Aorta (tissue), 5 donors: Measurements from ENCODE around the gene PMM2. TPM values are rescaled to one million over a fixed set of nuclear protein-coding genes. Genes with fewer than 3 reads are reported as not detected.

Experiments
- ATAC-seq: fragments of 200-7000 bp; cut with Tn5 transposase; one replicate; pipeline ENCODE4 v1.9.1; 2022; ENCODE audit warnings: moderate library complexity; ENCODE audit not compliant: low FRiP score
- DNase-seq, 2 donors: peaks; one replicate each; pipeline ENCODE4 v3.0.0-alpha.2; 2020
- H3K27ac ChIP-seq, 2 donors: one replicate each; pipeline ENCODE4 v1.5.1; 2013; ENCODE audit warnings: low read length in 2 of 2, mild to moderate bottlenecking in 2 of 2, moderate library complexity in 2 of 2, control low read depth in 1 of 2, inconsistent platforms in 1 of 2, low read depth in 1 of 2
- H3K27me3 ChIP-seq, 2 donors: one replicate each; pipeline ENCODE4 v1.6.1; 2013; ENCODE audit warnings: control low read depth in 1 of 2, low read length in 1 of 2, mild to moderate bottlenecking in 1 of 2, moderate library complexity in 1 of 2; ENCODE audit not compliant: insufficient read depth in 2 of 2, control insufficient read depth in 1 of 2
- H3K36me3 ChIP-seq, 2 donors: one replicate each; pipeline ENCODE4 v1.6.1; 2013; ENCODE audit warnings: control low read depth in 1 of 2, low read length in 1 of 2, mild to moderate bottlenecking in 1 of 2; ENCODE audit not compliant: insufficient read depth in 2 of 2, control insufficient read depth in 1 of 2
- H3K4me1 ChIP-seq, 2 donors: one replicate each; pipeline ENCODE4 v1.6.1; 2013; ENCODE audit warnings: low read length in 2 of 2, control low read depth in 1 of 2, mild to moderate bottlenecking in 1 of 2, moderate library complexity in 1 of 2; ENCODE audit not compliant: insufficient read depth in 2 of 2, control insufficient read depth in 1 of 2
- H3K4me3 ChIP-seq, 2 donors: one replicate each; pipeline ENCODE4 v1.5.1; 2013; ENCODE audit warnings: low read length in 2 of 2, control low read depth in 1 of 2, mild to moderate bottlenecking in 1 of 2
- H3K9me3 ChIP-seq: one replicate; pipeline ENCODE4 v1.6.1; 2013; ENCODE audit warnings: mild to moderate bottlenecking, low read length; ENCODE audit not compliant: control insufficient read depth
- WGBS, 2 donors: extraction: QIAGEN DNeasy Blood & Tissue Kit; methylation state at CpG; one replicate each; pipeline ENCODE4 v1.1.7; 2013; 5-methylcytosine and 5-hydroxymethylcytosine counted together
- intact Hi-C, 2 donors: fragments of 100-400 bp; cut with DNase I; formaldehyde crosslinking; loops; one replicate each; pipeline versions ENCODE4 v1.14.2 to v1.15.0; 2022
- polyA plus RNA-seq, 2 donors: library from polyadenylated mRNA; stranded (reverse); fragments of 200-250 nt; gene quantifications; one replicate each; pipeline ENCODE4 v1.2.3, GENCODE V29; 2013
- total RNA-seq, 2 donors: library from RNA; stranded (reverse); fragmentation: NEBNext Ultra II Directional; extraction: Animal tissue kit (Norgen Biotek cat#: 25700); gene quantifications; one replicate each; pipeline ENCODE4 v1.2.1, GENCODE V29; 2021
- donor health status: healthy with polysubstance abuse.
- donor health status: Bipolar disorder and iron deficiency.
- donor health status: DM: no; HTN: no; CAD: no.
- donor health status: DM: no; HTN: no; CAD: no.
- donor health status: DM: yes; HTN: yes; CAD: no.

PMM2 gene
- total and polyA plus RNA-seq, 4 donors: 7.8 to 48.4 (median 31.7) TPM

- H3K36me3 ChIP-seq: peaks cover 0 to 1% of the 10 kb centered on the region in 2 donors
- H3K9me3 ChIP-seq: no peaks in the 10 kb centered on the region
- WGBS, 2 donors: 82 to 84% methylated on average over 6 of the region's 6 CpGs
- no peak overlapping the region for H3K4me3 ChIP-seq
- H3K4me1 ChIP-seq: no peaks in the 10 kb centered on the region
- ATAC-seq (no peak), DNase-seq (peak in 1 of 2 donors; percentile 46)
- H3K27ac ChIP-seq: no peak overlapping the region
- no peaks in the 10 kb centered on the region for H3K27me3 ChIP-seq
- intact Hi-C loops: no loop called here
These were observed 36.6 kb upstream of the PMM2 start for GRCh38 chr16:8761078-8761477.

GRCh38 chr16:8762254-8762653, 35.4 kb upstream of the PMM2 start:
- H3K27ac ChIP-seq: no peak overlapping the region
- ATAC-seq (no peak), DNase-seq (no peak)
- no peaks in the 10 kb centered on the region for H3K27me3 ChIP-seq
- H3K36me3 ChIP-seq: peaks cover 0 to 2% of the 10 kb centered on the region in 2 donors
- WGBS, 2 donors: 87 to 88% methylated on average over 4 of the region's 4 CpGs
- no peak overlapping the region for H3K4me3 ChIP-seq
- H3K9me3 ChIP-seq: no peaks in the 10 kb centered on the region
- no peaks in the 10 kb centered on the region for H3K4me1 ChIP-seq
- intact Hi-C loops: no loop called here

GRCh38 chr16:8763083-8763482, 34.6 kb upstream of the PMM2 start:
- ATAC-seq (no peak), DNase-seq (no peak)
- Histone ChIP-seq H3K27ac (no peak overlapping the region), H3K36me3 (peaks cover 0 to 2% of the 10 kb centered on the region in 2 donors), H3K9me3 (no peaks in the 10 kb centered on the region), H3K4me1 (no peaks in the 10 kb centered on the region), H3K4me3 (no peak overlapping the region), H3K27me3 (no peaks in the 10 kb centered on the region)
- intact Hi-C loops: no loop called here
- WGBS, 2 donors: 97% methylated on average over 3 of the region's 3 CpGs

GRCh38 chr16:8763899-8764298, 33.7 kb upstream of the PMM2 start:
- 52 to 54% methylated on average over 10 of the region's 10 CpGs for WGBS, 2 donors
- H3K4me3 ChIP-seq: no peak overlapping the region

GRCh38 chr16:8764525-8765250, 33.0 kb upstream of the PMM2 start:
- Histone ChIP-seq H3K4me3 (no peak overlapping the region), H3K27ac (no peak overlapping the region), H3K27me3 (no peaks in the 10 kb centered on the region), H3K36me3 (peaks cover 0 to 4% of the 10 kb centered on the region in 2 donors), H3K9me3 (no peaks in the 10 kb centered on the region), H3K4me1 (no peaks in the 10 kb centered on the region)
- DNase-seq (peak in 1 of 2 donors; percentile 49), ATAC-seq (no peak)
- WGBS, 2 donors: 79 to 86% methylated on average over 18 of the region's 18 CpGs
- intact Hi-C loops: no loop called here

More at GRCh38 chr16:8763899-8764298, 33.7 kb upstream of the PMM2 start:
- intact Hi-C loops: no loop called here
- Histone ChIP-seq H3K27ac (no peak overlapping the region), H3K27me3 (no peaks in the 10 kb centered on the region), H3K36me3 (peaks cover 0 to 4% of the 10 kb centered on the region in 2 donors), H3K9me3 (no peaks in the 10 kb centered on the region), H3K4me1 (no peaks in the 10 kb centered on the region)
- no peak for ATAC-seq
- DNase-seq: peak in 1 of 2 donors; percentile 61

- ATAC-seq (peak; percentile 38), DNase-seq (peak in 1 of 2 donors; percentile 65)
- Histone ChIP-seq H3K27me3 (no peaks in the 10 kb centered on the region), H3K36me3 (peaks cover 0 to 4% of the 10 kb centered on the region in 2 donors), H3K9me3 (no peaks in the 10 kb centered on the region), H3K4me3 (no peak overlapping the region), H3K4me1 (no peaks in the 10 kb centered on the region), H3K27ac (no peak overlapping the region)
- WGBS, 2 donors: 93 to 94% methylated on average over 8 of the region's 8 CpGs
- intact Hi-C loops: no loop called here
These were observed 30.5 kb upstream of the PMM2 start for GRCh38 chr16:8767176-8767575.

GRCh38 chr16:8768283-8768682, 29.4 kb upstream of the PMM2 start:
- Histone ChIP-seq H3K4me1 (no peaks in the 10 kb centered on the region), H3K9me3 (no peaks in the 10 kb centered on the region), H3K27me3 (no peaks in the 10 kb centered on the region), H3K27ac (no peak overlapping the region), H3K4me3 (no peak overlapping the region), H3K36me3 (peaks cover 0 to 4% of the 10 kb centered on the region in 2 donors)
- intact Hi-C loops: no loop called here
- DNase-seq (no peak), ATAC-seq (no peak)
- 87 to 92% methylated on average over 12 of the region's 12 CpGs for WGBS, 2 donors

- ATAC-seq (no peak), DNase-seq (peak in 1 of 2 donors; percentile 55)
- H3K27ac ChIP-seq: no peak overlapping the region
- H3K27me3 ChIP-seq: no peaks in the 10 kb centered on the region
- intact Hi-C loops: no loop called here
- WGBS, 2 donors: 57 to 69% methylated on average over 12 of the region's 12 CpGs
- H3K9me3 ChIP-seq: no peaks in the 10 kb centered on the region
- no peak overlapping the region for H3K4me3 ChIP-seq
- H3K4me1 ChIP-seq: no peaks in the 10 kb centered on the region
- peaks cover 0 to 4% of the 10 kb centered on the region in 2 donors for H3K36me3 ChIP-seq
These were observed 28.9 kb upstream of the PMM2 start for GRCh38 chr16:8768692-8769091.

- ATAC-seq: no peak
- intact Hi-C loops: no loop called here
- no peaks in the 10 kb centered on the region for H3K4me1 ChIP-seq
- no peaks in the 10 kb centered on the region for H3K27me3 ChIP-seq
- DNase-seq: no peak
- no peak overlapping the region for H3K27ac ChIP-seq
- peaks cover 0 to 4% of the 10 kb centered on the region in 2 donors for H3K36me3 ChIP-seq
- 70 to 77% methylated on average over 3 of the region's 3 CpGs for WGBS, 2 donors
- H3K4me3 ChIP-seq: no peak overlapping the region
- H3K9me3 ChIP-seq: peaks cover 1% of the 10 kb centered on the region
These were observed 24.1 kb upstream of the PMM2 start for GRCh38 chr16:8773537-8773936.
